WTC11 (cell line): ENCODE results near the gene RELCH.

ENCODE experiments used
- CREB1 ChIP-seq: sonication (generic); formaldehyde crosslinking; IDR thresholded peaks from 2 replicates; pipeline ENCODE4 v1.8.0; 2023; ENCODE audit warnings: mild to moderate bottlenecking, missing genetic modification reagents
- GRHL2 ChIP-seq: fragments of 250-450 bp; sonication (Bioruptor Pico); IDR thresholded peaks from 2 replicates; pipeline ENCODE4 v1.8.0; 2022; ENCODE audit warnings: mild to moderate bottlenecking, moderate library complexity; ENCODE audit not compliant: insufficient replicate concordance, severe bottlenecking
- JUN ChIP-seq: sonication (generic); formaldehyde crosslinking; IDR thresholded peaks from 2 replicates; pipeline ENCODE4 v1.8.0; 2023; ENCODE audit warnings: mild to moderate bottlenecking, missing genetic modification reagents
- TF ChIP-seq, protein P1 (sequence below): sonication (generic); formaldehyde crosslinking; IDR thresholded peaks from 2 replicates; pipeline ENCODE4 v1.8.0; 2022; ENCODE audit warnings: mild to moderate bottlenecking, missing genetic modification reagents
- TF ChIP-seq, protein P2 (sequence below): fragments of 200-600 bp; IDR thresholded peaks from 2 replicates; pipeline ENCODE4 v1.8.0; 2022; ENCODE audit warnings: antibody characterized with exemption

- no peak for TF ChIP-seq GRHL2 (CRISPR knock-in tag)
- TF ChIP-seq JUN (CRISPR knock-in tag): no peak
- TF ChIP-seq, protein P1, sequence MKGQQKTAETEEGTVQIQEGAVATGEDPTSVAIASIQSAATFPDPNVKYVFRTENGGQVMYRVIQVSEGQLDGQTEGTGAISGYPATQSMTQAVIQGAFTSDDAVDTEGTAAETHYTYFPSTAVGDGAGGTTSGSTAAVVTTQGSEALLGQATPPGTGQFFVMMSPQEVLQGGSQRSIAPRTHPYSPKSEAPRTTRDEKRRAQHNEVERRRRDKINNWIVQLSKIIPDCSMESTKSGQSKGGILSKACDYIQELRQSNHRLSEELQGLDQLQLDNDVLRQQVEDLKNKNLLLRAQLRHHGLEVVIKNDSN: no peak
- TF ChIP-seq, protein P2, sequence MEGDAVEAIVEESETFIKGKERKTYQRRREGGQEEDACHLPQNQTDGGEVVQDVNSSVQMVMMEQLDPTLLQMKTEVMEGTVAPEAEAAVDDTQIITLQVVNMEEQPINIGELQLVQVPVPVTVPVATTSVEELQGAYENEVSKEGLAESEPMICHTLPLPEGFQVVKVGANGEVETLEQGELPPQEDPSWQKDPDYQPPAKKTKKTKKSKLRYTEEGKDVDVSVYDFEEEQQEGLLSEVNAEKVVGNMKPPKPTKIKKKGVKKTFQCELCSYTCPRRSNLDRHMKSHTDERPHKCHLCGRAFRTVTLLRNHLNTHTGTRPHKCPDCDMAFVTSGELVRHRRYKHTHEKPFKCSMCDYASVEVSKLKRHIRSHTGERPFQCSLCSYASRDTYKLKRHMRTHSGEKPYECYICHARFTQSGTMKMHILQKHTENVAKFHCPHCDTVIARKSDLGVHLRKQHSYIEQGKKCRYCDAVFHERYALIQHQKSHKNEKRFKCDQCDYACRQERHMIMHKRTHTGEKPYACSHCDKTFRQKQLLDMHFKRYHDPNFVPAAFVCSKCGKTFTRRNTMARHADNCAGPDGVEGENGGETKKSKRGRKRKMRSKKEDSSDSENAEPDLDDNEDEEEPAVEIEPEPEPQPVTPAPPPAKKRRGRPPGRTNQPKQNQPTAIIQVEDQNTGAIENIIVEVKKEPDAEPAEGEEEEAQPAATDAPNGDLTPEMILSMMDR: no peak
- no peak for TF ChIP-seq CREB1
Measured at GRCh38 chr18:62242955-62243354, 55.9 kb downstream of the RELCH start.
